ENCODE results near the gene HS3ST1.

HS3ST1 gene

GRCh38 chr4:11427121-11427996, 1.3 kb downstream of the HS3ST1 start:
- CTCF ChIA-PET, result no interaction called here
- POLR2A ChIA-PET, result no interaction called here
- DNase-seq (ENCODE audit: extremely low spot score), result no peak
- TF ChIP-seq FOXA1 (IDR thresholded peaks at IDR 0.05) (no peak), L3MBTL2 (conservative IDR thresholded peaks at IDR 0.05) (no peak)

- TF ChIP-seq PKNOX1 (IDR thresholded peaks at IDR 0.05) (no peak), FOXA1 (IDR thresholded peaks at IDR 0.05) (no peak), SUZ12 (IDR thresholded peaks at IDR 0.05) (no peak), CTBP1 (IDR thresholded peaks at IDR 0.05; ENCODE audit: borderline replicate concordance) (no peak), FOXK2 (IDR thresholded peaks at IDR 0.05) (no peak), FOXM1 (IDR thresholded peaks at IDR 0.05; ENCODE audit: borderline replicate concordance) (no peak), LEF1 (IDR thresholded peaks at IDR 0.05; ENCODE audit: borderline replicate concordance) (no peak), ZNF384 (IDR thresholded peaks at IDR 0.05) (no peak), TARDBP (IDR thresholded peaks at IDR 0.05) (no peak), HDGF (IDR thresholded peaks at IDR 0.05; ENCODE audit: borderline replicate concordance) (no peak), SP1 (IDR thresholded peaks at IDR 0.05) (no peak), ARNT (IDR thresholded peaks at IDR 0.05) (no peak), BHLHE40 (IDR thresholded peaks at IDR 0.05; ENCODE audit: borderline replicate concordance) (no peak), NFRKB (IDR thresholded peaks at IDR 0.05) (no peak), L3MBTL2 (conservative IDR thresholded peaks at IDR 0.05) (no peak), ELF4 (IDR thresholded peaks at IDR 0.05) (no peak)
- CTCF ChIA-PET, result no interaction called here
- POLR2A ChIA-PET, result no interaction called here
Measured at GRCh38 chr4:11426731-11427120, 2.0 kb downstream of the HS3ST1 start.

GRCh38 chr4:11426003-11426402, 2.7 kb downstream of the HS3ST1 start:
- CTCF ChIA-PET, result no interaction called here
- no peak for DNase-seq (ENCODE audit: extremely low spot score)
- TF ChIP-seq NFRKB (IDR thresholded peaks at IDR 0.05) (no peak), BHLHE40 (IDR thresholded peaks at IDR 0.05; ENCODE audit: borderline replicate concordance) (no peak), LEF1 (IDR thresholded peaks at IDR 0.05; ENCODE audit: borderline replicate concordance) (no peak)
- POLR2A ChIA-PET, result no interaction called here

More at GRCh38 chr4:11426731-11427120, 2.0 kb downstream of the HS3ST1 start:
- no peak for DNase-seq (ENCODE audit: extremely low spot score)

- TF ChIP-seq HDGF (IDR thresholded peaks at IDR 0.05; ENCODE audit: borderline replicate concordance) (no peak), L3MBTL2 (conservative IDR thresholded peaks at IDR 0.05) (no peak), FOXA1 (IDR thresholded peaks at IDR 0.05) (no peak), PKNOX1 (IDR thresholded peaks at IDR 0.05) (no peak), ZNF384 (IDR thresholded peaks at IDR 0.05) (no peak), NFRKB (IDR thresholded peaks at IDR 0.05) (no peak), FOXM1 (IDR thresholded peaks at IDR 0.05; ENCODE audit: borderline replicate concordance) (no peak), SP1 (IDR thresholded peaks at IDR 0.05) (no peak), ARNT (IDR thresholded peaks at IDR 0.05) (no peak), FOXK2 (IDR thresholded peaks at IDR 0.05) (no peak), CTBP1 (IDR thresholded peaks at IDR 0.05; ENCODE audit: borderline replicate concordance) (no peak), SUZ12 (IDR thresholded peaks at IDR 0.05) (no peak), TARDBP (IDR thresholded peaks at IDR 0.05) (no peak), LEF1 (IDR thresholded peaks at IDR 0.05; ENCODE audit: borderline replicate concordance) (no peak), ELF4 (IDR thresholded peaks at IDR 0.05) (no peak), BHLHE40 (IDR thresholded peaks at IDR 0.05; ENCODE audit: borderline replicate concordance) (no peak)
- ChIA-PET POLR2A (no interaction called here), CTCF (interaction anchor here (2.3 kb wide), 1 partner anchor 11 kb away, joined by 8 read pairs; no protein-coding TSS in a partner anchor)
- DNase-seq (ENCODE audit: extremely low spot score), result no peak
Measured at GRCh38 chr4:11424856-11425255, 3.8 kb downstream of the HS3ST1 start.

- CTCF ChIA-PET, result interaction anchor here (2.3 kb wide), 1 partner anchor 12 kb away, joined by 8 read pairs; no protein-coding TSS in a partner anchor
- no peak for TF ChIP-seq FOXK2 (IDR thresholded peaks at IDR 0.05)
- no peak for TF ChIP-seq LEF1 (IDR thresholded peaks at IDR 0.05; ENCODE audit: borderline replicate concordance)
- DNase-seq (ENCODE audit: extremely low spot score), result peak; percentile 28
- POLR2A ChIA-PET, result no interaction called here
Measured at GRCh38 chr4:11424000-11424399, 4.7 kb downstream of the HS3ST1 start.

- TF ChIP-seq TARDBP (IDR thresholded peaks at IDR 0.05), result no peak
- TF ChIP-seq NFRKB (IDR thresholded peaks at IDR 0.05), result no peak
- TF ChIP-seq PKNOX1 (IDR thresholded peaks at IDR 0.05), result no peak
- no peak for TF ChIP-seq LEF1 (IDR thresholded peaks at IDR 0.05; ENCODE audit: borderline replicate concordance)
- ChIA-PET CTCF (interaction anchor here (2.3 kb wide), 1 partner anchor 12 kb away, joined by 8 read pairs; no protein-coding TSS in a partner anchor), POLR2A (no interaction called here)
Measured at GRCh38 chr4:11423465-11423864, 5.2 kb downstream of the HS3ST1 start.

GRCh38 chr4:11421116-11421515, 7.6 kb downstream of the HS3ST1 start:
- ChIA-PET POLR2A (no interaction called here), CTCF (no interaction called here)
- no peak for TF ChIP-seq FOXA1 (IDR thresholded peaks at IDR 0.05)
- no peak for TF ChIP-seq SUZ12 (IDR thresholded peaks at IDR 0.05)
- TF ChIP-seq L3MBTL2 (conservative IDR thresholded peaks at IDR 0.05), result no peak
- no peak for TF ChIP-seq NFRKB (IDR thresholded peaks at IDR 0.05)
- no peak for TF ChIP-seq ELF4 (IDR thresholded peaks at IDR 0.05)
- TF ChIP-seq SP1 (IDR thresholded peaks at IDR 0.05), result no peak
- TF ChIP-seq ZNF384 (IDR thresholded peaks at IDR 0.05), result no peak
- no peak for TF ChIP-seq LEF1 (IDR thresholded peaks at IDR 0.05; ENCODE audit: borderline replicate concordance)
- no peak for TF ChIP-seq HDGF (IDR thresholded peaks at IDR 0.05; ENCODE audit: borderline replicate concordance)
- no peak for TF ChIP-seq ARNT (IDR thresholded peaks at IDR 0.05)
- no peak for TF ChIP-seq FOXM1 (IDR thresholded peaks at IDR 0.05; ENCODE audit: borderline replicate concordance)
- no peak for TF ChIP-seq BHLHE40 (IDR thresholded peaks at IDR 0.05; ENCODE audit: borderline replicate concordance)
- no peak for TF ChIP-seq TARDBP (IDR thresholded peaks at IDR 0.05)
- no peak for DNase-seq (ENCODE audit: extremely low spot score)

More at GRCh38 chr4:11423465-11423864, 5.2 kb downstream of the HS3ST1 start:
- DNase-seq (ENCODE audit: extremely low spot score), result no peak
